ENCODE data around the gene INPP5E. TPM values are rescaled to one million over a fixed set of nuclear protein-coding genes. Genes with fewer than 3 reads are reported as not detected.

The INPP5E gene
- total RNA-seq, 1 experiment from 2014 or later, result 10.7 TPM

DNA sequence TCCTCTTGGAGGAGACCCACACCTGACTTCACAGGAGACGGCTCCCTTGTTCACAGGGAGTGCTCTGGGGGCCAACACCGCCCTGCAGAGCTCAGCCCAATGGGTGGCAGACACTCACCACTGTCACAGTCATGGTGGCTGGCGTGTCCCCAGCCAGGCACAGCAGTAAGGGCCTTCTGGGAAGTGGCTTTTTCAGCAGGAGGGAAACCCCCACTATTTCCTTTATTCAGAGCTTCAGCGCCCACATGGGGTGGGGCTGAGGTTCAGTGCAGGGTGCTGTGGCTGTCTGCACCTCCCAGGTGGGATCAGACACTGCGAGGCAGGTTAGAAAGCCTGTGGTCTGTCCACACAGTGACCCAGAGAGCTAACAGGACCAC is 36.1 kb downstream of the INPP5E start:
- Histone ChIP-seq H3K4me2 (ENCODE audit: low read length) (no peak overlapping the region), H3F3A (ENCODE audit: low read length, unreplicated experiment) (no peaks in the 10 kb centered on the region), H3K4me1 (ENCODE audit: insufficient read depth, low read length) (peaks cover 9% of the 10 kb centered on the region), H3K9ac (ENCODE audit: low read length) (no peak overlapping the region), H3K27ac (ENCODE audit: low read length) (no peak overlapping the region), H3K27me3 (ENCODE audit: low read length) (no peaks in the 10 kb centered on the region), H3K9me3 (ENCODE audit: low read length) (no peaks in the 10 kb centered on the region), H3K9me2 (replicated peaks; ENCODE audit: low read length) (no peaks in the 10 kb centered on the region), H4K20me1 (ENCODE audit: low read length) (no peaks in the 10 kb centered on the region), H2AFZ (ENCODE audit: low read length) (no peak overlapping the region), H3K4me3 (ENCODE audit: low read length) (no peak overlapping the region), H3K79me2 (ENCODE audit: low read length) (peaks cover 15% of the 10 kb centered on the region), H3K36me3 (ENCODE audit: low read depth, low read length) (no peaks in the 10 kb centered on the region; the same call in 1 of the 2 replicates)
- no peak for ATAC-seq
- CTCF ChIA-PET, result no interaction called here
- POLR2A ChIA-PET (ENCODE audit: unreplicated experiment), result no interaction called here
- intact Hi-C loops (cut with micrococcal nuclease), result no loop called here
- no peak for DNase-seq
- TF ChIP-seq EZH2 (IDR thresholded peaks at IDR 0.05; ENCODE audit: low read length, unreplicated experiment) (no peak), EZH2phosphoT487 (IDR thresholded peaks at IDR 0.05; ENCODE audit: borderline replicate concordance, low read length) (no peak), CTCF (conservative IDR thresholded peaks at IDR 0.05; ENCODE audit: low read depth, low read length) (no peak)
- no TSS peak for BruUV-seq (replicated peaks)

GRCh38 chr9:136402067-136402466 is 37.6 kb downstream of the INPP5E start:
- intact Hi-C loops (cut with micrococcal nuclease), result no loop called here
- DNase-seq, result no peak
- ChIA-PET CTCF (no interaction called here), POLR2A (ENCODE audit: unreplicated experiment) (no interaction called here)
- no peaks in the 10 kb centered on the region for H4K20me1 ChIP-seq (ENCODE audit: low read length)
- peaks cover 12% of the 10 kb centered on the region for H3K4me1 ChIP-seq (ENCODE audit: insufficient read depth, low read length)
- no peaks in the 10 kb centered on the region for H3F3A ChIP-seq (ENCODE audit: low read length, unreplicated experiment)
- H3K4me2 ChIP-seq (ENCODE audit: low read length), result no peak overlapping the region
- H3K9me2 ChIP-seq (replicated peaks; ENCODE audit: low read length), result no peaks in the 10 kb centered on the region
- peaks cover 23% of the 10 kb centered on the region for H3K79me2 ChIP-seq (ENCODE audit: low read length)
- H3K36me3 ChIP-seq (ENCODE audit: low read depth, low read length), result no peaks in the 10 kb centered on the region; the same call in 1 of the 2 replicates
- no TSS peak for BruUV-seq (replicated peaks)
- H3K9ac ChIP-seq (ENCODE audit: low read length), result no peak overlapping the region
- no peaks in the 10 kb centered on the region for H3K27me3 ChIP-seq (ENCODE audit: low read length)
- no peak overlapping the region for H3K4me3 ChIP-seq (ENCODE audit: low read length)
- no peak overlapping the region for H2AFZ ChIP-seq (ENCODE audit: low read length)
- H3K27ac ChIP-seq (ENCODE audit: low read length), result no peak overlapping the region
- TF ChIP-seq EZH2 (IDR thresholded peaks at IDR 0.05; ENCODE audit: low read length, unreplicated experiment) (no peak), EZH2phosphoT487 (IDR thresholded peaks at IDR 0.05; ENCODE audit: borderline replicate concordance, low read length) (no peak), CTCF (conservative IDR thresholded peaks at IDR 0.05; ENCODE audit: low read depth, low read length) (no peak)
- H3K9me3 ChIP-seq (ENCODE audit: low read length), result no peaks in the 10 kb centered on the region
- ATAC-seq, result no peak

DNA sequence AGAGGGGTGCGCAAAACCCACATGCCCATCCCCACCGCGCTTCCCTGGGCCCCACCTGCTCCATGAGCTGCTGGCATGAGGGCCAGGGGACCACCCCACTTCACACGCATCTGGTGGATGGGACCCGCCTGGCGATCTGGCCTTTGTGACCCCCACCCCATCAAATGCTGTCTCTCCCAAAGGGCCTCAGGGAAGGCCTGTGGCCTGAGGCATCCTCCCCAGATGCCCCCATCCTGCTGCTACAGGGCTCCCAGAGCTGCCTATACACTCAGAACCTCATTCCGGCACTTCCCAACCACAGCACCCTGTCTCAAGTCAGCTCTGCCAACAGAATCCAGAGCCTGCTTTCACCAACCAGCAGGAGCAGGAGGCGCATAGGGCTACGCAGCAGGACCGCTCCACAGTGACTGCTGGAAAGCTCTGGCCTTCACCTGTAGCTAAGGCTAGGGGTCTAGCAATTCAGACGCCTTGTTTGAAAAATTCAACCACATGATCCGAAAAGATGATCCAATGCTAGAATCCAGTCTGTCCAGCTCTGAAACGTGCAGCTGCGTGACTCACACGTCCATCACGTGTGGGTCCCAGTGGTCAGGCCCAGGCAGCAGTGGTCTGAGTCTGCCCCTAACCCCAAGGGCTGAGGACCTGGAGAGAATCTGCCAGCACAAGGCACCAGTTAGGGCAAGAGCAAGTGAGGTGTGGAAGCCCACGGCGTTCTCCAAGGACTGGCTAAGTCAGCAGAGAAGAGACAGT is 38.3 kb downstream of the INPP5E start:
- Histone ChIP-seq H3K79me2 (ENCODE audit: low read length) (peaks cover 23% of the 10 kb centered on the region), H2AFZ (ENCODE audit: low read length) (no peak overlapping the region), H3F3A (ENCODE audit: low read length, unreplicated experiment) (no peaks in the 10 kb centered on the region), H3K4me1 (ENCODE audit: insufficient read depth, low read length) (peaks cover 12% of the 10 kb centered on the region), H4K20me1 (ENCODE audit: low read length) (no peaks in the 10 kb centered on the region), H3K4me3 (ENCODE audit: low read length) (no peak overlapping the region), H3K9me2 (replicated peaks; ENCODE audit: low read length) (no peaks in the 10 kb centered on the region), H3K9me3 (ENCODE audit: low read length) (no peaks in the 10 kb centered on the region), H3K36me3 (ENCODE audit: low read depth, low read length) (peaks cover 3% of the 10 kb centered on the region; the same call in 1 of the 2 replicates), H3K4me2 (ENCODE audit: low read length) (no peak overlapping the region), H3K27ac (ENCODE audit: low read length) (no peak overlapping the region), H3K27me3 (ENCODE audit: low read length) (no peaks in the 10 kb centered on the region), H3K9ac (ENCODE audit: low read length) (no peak overlapping the region)
- CTCF ChIA-PET, result no interaction called here
- BruUV-seq (replicated peaks), result no TSS peak
- DNase-seq (no peak), ATAC-seq (no peak)
- TF ChIP-seq CTCF (conservative IDR thresholded peaks at IDR 0.05; ENCODE audit: low read depth, low read length), result no peak
- TF ChIP-seq EZH2phosphoT487 (IDR thresholded peaks at IDR 0.05; ENCODE audit: borderline replicate concordance, low read length), result no peak
- TF ChIP-seq EZH2 (IDR thresholded peaks at IDR 0.05; ENCODE audit: low read length, unreplicated experiment), result no peak
- POLR2A ChIA-PET (ENCODE audit: unreplicated experiment), result no interaction called here
- intact Hi-C loops (cut with micrococcal nuclease), result loop anchor here (2.0 kb wide), 1 partner anchor 63 kb away; no protein-coding TSS in a partner anchor

Measured in PC-3 (cell line).